Measurements from ENCODE around the gene DUSP22.

- TF ChIP-seq, protein P1, sequence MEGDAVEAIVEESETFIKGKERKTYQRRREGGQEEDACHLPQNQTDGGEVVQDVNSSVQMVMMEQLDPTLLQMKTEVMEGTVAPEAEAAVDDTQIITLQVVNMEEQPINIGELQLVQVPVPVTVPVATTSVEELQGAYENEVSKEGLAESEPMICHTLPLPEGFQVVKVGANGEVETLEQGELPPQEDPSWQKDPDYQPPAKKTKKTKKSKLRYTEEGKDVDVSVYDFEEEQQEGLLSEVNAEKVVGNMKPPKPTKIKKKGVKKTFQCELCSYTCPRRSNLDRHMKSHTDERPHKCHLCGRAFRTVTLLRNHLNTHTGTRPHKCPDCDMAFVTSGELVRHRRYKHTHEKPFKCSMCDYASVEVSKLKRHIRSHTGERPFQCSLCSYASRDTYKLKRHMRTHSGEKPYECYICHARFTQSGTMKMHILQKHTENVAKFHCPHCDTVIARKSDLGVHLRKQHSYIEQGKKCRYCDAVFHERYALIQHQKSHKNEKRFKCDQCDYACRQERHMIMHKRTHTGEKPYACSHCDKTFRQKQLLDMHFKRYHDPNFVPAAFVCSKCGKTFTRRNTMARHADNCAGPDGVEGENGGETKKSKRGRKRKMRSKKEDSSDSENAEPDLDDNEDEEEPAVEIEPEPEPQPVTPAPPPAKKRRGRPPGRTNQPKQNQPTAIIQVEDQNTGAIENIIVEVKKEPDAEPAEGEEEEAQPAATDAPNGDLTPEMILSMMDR (IDR thresholded peaks at IDR 0.05), result no peak
- no peak for TF ChIP-seq POLR2A (IDR thresholded peaks at IDR 0.05)
These were observed 39.6 kb downstream of the DUSP22 start for GRCh38 chr6:331622-332521.
